ENCODE measurements around the gene C17orf78.

DNA sequence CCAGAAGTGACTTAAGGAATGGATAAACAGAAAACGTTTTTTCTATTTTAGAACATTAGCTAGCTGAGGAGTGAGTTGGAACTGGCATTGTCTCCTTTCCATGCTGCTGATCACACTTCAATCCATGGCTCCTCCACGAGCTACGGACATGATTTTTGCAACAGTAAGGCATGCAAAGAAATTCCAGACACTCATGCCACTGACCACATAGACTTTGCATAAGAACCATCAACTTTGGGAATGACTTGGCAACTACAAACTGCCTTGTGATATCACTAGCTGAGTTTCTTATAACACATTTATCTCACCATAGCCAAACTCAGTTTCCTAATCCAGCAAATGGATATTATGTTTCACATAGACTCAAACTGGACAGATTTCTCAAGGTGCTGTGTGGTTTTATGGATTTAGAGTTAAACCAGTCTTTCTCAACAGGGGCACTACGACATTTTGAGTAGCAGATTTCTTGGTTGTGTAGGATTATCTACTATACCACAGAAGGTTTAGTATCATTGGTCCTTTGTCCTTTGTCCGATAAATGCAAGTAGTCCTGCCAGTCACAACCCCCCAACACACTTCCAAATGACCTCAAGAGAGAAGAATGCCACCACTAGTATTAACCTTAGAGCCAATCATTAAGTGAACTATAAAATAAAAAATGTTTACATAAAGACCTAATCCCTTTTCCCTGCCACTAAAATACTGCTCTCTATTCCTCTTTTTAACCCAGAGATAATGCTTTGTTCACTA, 48.3 kb upstream of the C17orf78 start:
- TF ChIP-seq CTCF (IDR thresholded peaks at IDR 0.05) (no peak), EZH2 (IDR thresholded peaks at IDR 0.05; ENCODE audit: borderline replicate concordance, insufficient read depth, low read depth, low read length, poor library complexity, severe bottlenecking) (no peak)

Measured in B cell (primary cell).